G401.6 (cell line): ENCODE measurements around the gene ELF4.

Experiments used
- FAIRE-seq: peaks from 2 replicates; lab custom pipeline; 2012; peaks lifted over from hg19 to GRCh38; lab: Jason Lieb, UNC

The ELF4 gene

GRCh38 chrX:130114141-130114588, 3.9 kb upstream of the ELF4 start:
- FAIRE-seq = no peak

GRCh38 chrX:130111220-130112154, 1.2 kb upstream of the ELF4 start:
- FAIRE-seq = no peak

GRCh38 chrX:130109429-130110378, 593 bp downstream of the ELF4 start:
- FAIRE-seq = no peak

- peak; percentile 47 for FAIRE-seq
Measured at GRCh38 chrX:130108647-130109428, 1.5 kb downstream of the ELF4 start.

- no peak for FAIRE-seq
Measured at GRCh38 chrX:130106071-130106470, 4.2 kb downstream of the ELF4 start.

GRCh38 chrX:130105244-130105643, 5.1 kb downstream of the ELF4 start:
- FAIRE-seq = no peak

GRCh38 chrX:130103605-130104004, 6.7 kb downstream of the ELF4 start:
- FAIRE-seq = no peak

GRCh38 chrX:130100180-130100579, 10.1 kb downstream of the ELF4 start:
- FAIRE-seq = no peak

GRCh38 chrX:130098210-130098552, 12.1 kb downstream of the ELF4 start:
- no peak for FAIRE-seq

- FAIRE-seq = no peak
Measured at GRCh38 chrX:130097507-130098209, 12.6 kb downstream of the ELF4 start.

- FAIRE-seq = no peak
Measured at GRCh38 chrX:130095249-130096030, 14.9 kb downstream of the ELF4 start.

- no peak for FAIRE-seq
Measured at GRCh38 chrX:130094696-130095095, 15.6 kb downstream of the ELF4 start.

GRCh38 chrX:130093271-130093670, 17.0 kb downstream of the ELF4 start:
- no peak for FAIRE-seq

- FAIRE-seq = no peak
Measured at GRCh38 chrX:130091980-130092522, 18.2 kb downstream of the ELF4 start.

GRCh38 chrX:130090364-130090763, 19.9 kb downstream of the ELF4 start:
- FAIRE-seq = no peak

GRCh38 chrX:130086447-130087206, 23.7 kb downstream of the ELF4 start:
- no peak for FAIRE-seq

- no peak for FAIRE-seq
Measured at GRCh38 chrX:130085551-130086446, 24.5 kb downstream of the ELF4 start.

GRCh38 chrX:130084631-130085237, 25.6 kb downstream of the ELF4 start:
- no peak for FAIRE-seq
